Measurements from ENCODE around the gene FKBP2.

DNA sequence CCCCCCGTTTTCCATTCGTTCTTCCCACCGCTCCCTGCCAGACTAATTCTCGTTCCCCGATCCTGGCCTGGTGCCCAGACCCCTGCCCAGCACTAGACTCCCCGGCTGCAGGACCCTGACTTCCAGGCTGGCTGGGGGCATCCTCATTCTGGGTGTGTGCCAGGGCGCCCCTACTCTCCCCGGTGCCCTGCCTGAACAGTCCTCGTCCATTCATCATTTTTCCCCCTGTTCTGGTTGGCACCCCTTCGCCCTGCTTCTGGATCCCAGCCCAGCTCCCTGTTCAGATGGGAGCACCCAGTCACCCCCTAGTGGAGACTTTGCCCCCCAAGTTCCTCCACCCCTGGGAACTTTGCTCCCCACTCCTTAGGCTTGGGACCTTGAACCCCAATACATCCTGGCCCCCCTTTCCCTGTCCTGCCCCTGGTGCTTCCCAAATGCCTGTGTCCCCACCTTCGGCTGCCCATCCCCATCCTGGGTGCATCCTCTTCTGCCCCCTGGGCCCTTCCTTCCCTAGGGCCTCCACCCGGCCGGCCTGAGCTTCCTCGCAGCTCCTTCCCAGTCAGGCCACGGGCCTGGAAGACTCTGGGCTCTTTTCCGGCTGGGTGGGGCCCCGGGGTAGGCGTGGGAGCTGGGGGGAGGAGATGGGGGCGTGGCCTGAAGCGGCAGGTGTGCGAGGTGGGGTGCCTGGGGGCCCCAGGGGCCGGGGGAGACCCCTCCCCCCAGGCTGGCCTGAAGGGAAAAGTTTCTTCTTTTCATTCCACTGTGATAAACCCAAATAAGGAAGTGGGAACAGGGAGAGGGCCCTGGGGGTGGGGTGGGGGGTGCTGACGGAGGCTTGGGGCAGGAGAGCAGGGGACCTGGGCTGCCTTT, 11.3 kb downstream of the FKBP2 start:
- TF ChIP-seq, protein P1, sequence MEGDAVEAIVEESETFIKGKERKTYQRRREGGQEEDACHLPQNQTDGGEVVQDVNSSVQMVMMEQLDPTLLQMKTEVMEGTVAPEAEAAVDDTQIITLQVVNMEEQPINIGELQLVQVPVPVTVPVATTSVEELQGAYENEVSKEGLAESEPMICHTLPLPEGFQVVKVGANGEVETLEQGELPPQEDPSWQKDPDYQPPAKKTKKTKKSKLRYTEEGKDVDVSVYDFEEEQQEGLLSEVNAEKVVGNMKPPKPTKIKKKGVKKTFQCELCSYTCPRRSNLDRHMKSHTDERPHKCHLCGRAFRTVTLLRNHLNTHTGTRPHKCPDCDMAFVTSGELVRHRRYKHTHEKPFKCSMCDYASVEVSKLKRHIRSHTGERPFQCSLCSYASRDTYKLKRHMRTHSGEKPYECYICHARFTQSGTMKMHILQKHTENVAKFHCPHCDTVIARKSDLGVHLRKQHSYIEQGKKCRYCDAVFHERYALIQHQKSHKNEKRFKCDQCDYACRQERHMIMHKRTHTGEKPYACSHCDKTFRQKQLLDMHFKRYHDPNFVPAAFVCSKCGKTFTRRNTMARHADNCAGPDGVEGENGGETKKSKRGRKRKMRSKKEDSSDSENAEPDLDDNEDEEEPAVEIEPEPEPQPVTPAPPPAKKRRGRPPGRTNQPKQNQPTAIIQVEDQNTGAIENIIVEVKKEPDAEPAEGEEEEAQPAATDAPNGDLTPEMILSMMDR (IDR thresholded peaks at IDR 0.05; ENCODE audit: low read depth, low read length, missing input control): no peak
- TF ChIP-seq, protein P2, sequence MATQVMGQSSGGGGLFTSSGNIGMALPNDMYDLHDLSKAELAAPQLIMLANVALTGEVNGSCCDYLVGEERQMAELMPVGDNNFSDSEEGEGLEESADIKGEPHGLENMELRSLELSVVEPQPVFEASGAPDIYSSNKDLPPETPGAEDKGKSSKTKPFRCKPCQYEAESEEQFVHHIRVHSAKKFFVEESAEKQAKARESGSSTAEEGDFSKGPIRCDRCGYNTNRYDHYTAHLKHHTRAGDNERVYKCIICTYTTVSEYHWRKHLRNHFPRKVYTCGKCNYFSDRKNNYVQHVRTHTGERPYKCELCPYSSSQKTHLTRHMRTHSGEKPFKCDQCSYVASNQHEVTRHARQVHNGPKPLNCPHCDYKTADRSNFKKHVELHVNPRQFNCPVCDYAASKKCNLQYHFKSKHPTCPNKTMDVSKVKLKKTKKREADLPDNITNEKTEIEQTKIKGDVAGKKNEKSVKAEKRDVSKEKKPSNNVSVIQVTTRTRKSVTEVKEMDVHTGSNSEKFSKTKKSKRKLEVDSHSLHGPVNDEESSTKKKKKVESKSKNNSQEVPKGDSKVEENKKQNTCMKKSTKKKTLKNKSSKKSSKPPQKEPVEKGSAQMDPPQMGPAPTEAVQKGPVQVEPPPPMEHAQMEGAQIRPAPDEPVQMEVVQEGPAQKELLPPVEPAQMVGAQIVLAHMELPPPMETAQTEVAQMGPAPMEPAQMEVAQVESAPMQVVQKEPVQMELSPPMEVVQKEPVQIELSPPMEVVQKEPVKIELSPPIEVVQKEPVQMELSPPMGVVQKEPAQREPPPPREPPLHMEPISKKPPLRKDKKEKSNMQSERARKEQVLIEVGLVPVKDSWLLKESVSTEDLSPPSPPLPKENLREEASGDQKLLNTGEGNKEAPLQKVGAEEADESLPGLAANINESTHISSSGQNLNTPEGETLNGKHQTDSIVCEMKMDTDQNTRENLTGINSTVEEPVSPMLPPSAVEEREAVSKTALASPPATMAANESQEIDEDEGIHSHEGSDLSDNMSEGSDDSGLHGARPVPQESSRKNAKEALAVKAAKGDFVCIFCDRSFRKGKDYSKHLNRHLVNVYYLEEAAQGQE (IDR thresholded peaks at IDR 0.05): no peak
- TF ChIP-seq, protein P3, sequence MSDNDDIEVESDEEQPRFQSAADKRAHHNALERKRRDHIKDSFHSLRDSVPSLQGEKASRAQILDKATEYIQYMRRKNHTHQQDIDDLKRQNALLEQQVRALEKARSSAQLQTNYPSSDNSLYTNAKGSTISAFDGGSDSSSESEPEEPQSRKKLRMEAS (IDR thresholded peaks at IDR 0.05): no peak
- TF ChIP-seq TAF1 (conservative IDR thresholded peaks at IDR 0.05): no peak
- TF ChIP-seq SP1 (IDR thresholded peaks at IDR 0.05): no peak
- TF ChIP-seq, protein P4, sequence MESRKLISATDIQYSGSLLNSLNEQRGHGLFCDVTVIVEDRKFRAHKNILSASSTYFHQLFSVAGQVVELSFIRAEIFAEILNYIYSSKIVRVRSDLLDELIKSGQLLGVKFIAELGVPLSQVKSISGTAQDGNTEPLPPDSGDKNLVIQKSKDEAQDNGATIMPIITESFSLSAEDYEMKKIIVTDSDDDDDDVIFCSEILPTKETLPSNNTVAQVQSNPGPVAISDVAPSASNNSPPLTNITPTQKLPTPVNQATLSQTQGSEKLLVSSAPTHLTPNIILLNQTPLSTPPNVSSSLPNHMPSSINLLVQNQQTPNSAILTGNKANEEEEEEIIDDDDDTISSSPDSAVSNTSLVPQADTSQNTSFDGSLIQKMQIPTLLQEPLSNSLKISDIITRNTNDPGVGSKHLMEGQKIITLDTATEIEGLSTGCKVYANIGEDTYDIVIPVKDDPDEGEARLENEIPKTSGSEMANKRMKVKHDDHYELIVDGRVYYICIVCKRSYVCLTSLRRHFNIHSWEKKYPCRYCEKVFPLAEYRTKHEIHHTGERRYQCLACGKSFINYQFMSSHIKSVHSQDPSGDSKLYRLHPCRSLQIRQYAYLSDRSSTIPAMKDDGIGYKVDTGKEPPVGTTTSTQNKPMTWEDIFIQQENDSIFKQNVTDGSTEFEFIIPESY (IDR thresholded peaks at IDR 0.05): no peak
- no peak for TF ChIP-seq FOXA1 (IDR thresholded peaks at IDR 0.05)

Data from liver (tissue), 3 donors.